Natural killer cell (primary cell): ENCODE measurements around the gene REEP5. TPM values are rescaled to one million over a fixed set of nuclear protein-coding genes. Genes with fewer than 3 reads are reported as not detected.
"Not testable (repeated sequence)": the region's sequence is repeated elsewhere in the genome, so short reads cannot be mapped to it uniquely, and the experiment has no call there.

Experiments used
- ATAC-seq, 3 donors: fragments of 150-1000 bp in 2 of 3; fragments of 200-7000 bp in 1 of 3; cut with Tn5 transposase; 1 replicate in 1 of 3; 2 replicates in 2 of 3; pipeline ENCODE4 v1.10.0; 2021; ENCODE audit warnings: mild to moderate bottlenecking in 2 of 3, moderate library complexity in 2 of 3
- DNase-seq, 2 donors: peaks; one replicate each; pipeline versions ENCODE4 v3.0.0 to v3.0.0-alpha.2; 2013 to 2021; ENCODE audit warnings: mixed read lengths in 1 of 2
- H3K27ac ChIP-seq: one replicate; pipeline ENCODE4 v1.5.1; 2013; ENCODE audit warnings: mild to moderate bottlenecking, low read length
- H3K27me3 ChIP-seq: one replicate; pipeline ENCODE4 v1.6.1; 2013; ENCODE audit warnings: low read length; ENCODE audit not compliant: control insufficient read depth, insufficient read depth
- H3K36me3 ChIP-seq: one replicate; pipeline ENCODE4 v1.6.1; 2013; ENCODE audit warnings: low read length; ENCODE audit not compliant: control insufficient read depth, insufficient read depth
- H3K4me1 ChIP-seq: one replicate; pipeline ENCODE4 v1.6.1; 2013; ENCODE audit warnings: low read length; ENCODE audit not compliant: control insufficient read depth, insufficient read depth
- H3K4me3 ChIP-seq: one replicate; pipeline ENCODE4 v1.5.1; 2013; ENCODE audit warnings: low read length
- H3K9me3 ChIP-seq: one replicate; pipeline ENCODE4 v1.6.1; 2013; ENCODE audit warnings: low read length; ENCODE audit not compliant: control insufficient read depth, insufficient read depth
- H3K27ac Mint-ChIP-seq, 2 donors: one replicate each; pipeline ENCODE4 v1.8.0; 2022; ENCODE audit warnings: mild to moderate bottlenecking in 2 of 2, mixed read lengths in 2 of 2, moderate library complexity in 1 of 2
- H3K27me3 Mint-ChIP-seq, 2 donors: one replicate each; pipeline ENCODE4 v1.8.0; 2022; ENCODE audit warnings: low read depth in 2 of 2, mixed read lengths in 2 of 2
- H3K36me3 Mint-ChIP-seq: one replicate; pipeline ENCODE4 v1.8.0; 2022; ENCODE audit warnings: mixed read lengths
- H3K4me1 Mint-ChIP-seq, 2 donors: one replicate each; pipeline ENCODE4 v1.8.0; 2022; ENCODE audit warnings: mixed read lengths in 2 of 2
- H3K4me3 Mint-ChIP-seq: one replicate; pipeline ENCODE4 v1.8.0; 2022; ENCODE audit warnings: mild to moderate bottlenecking, moderate library complexity, mixed read lengths
- H3K9me3 Mint-ChIP-seq, 2 donors: one replicate each; pipeline ENCODE4 v1.8.0; 2022; ENCODE audit warnings: mixed read lengths in 2 of 2
- WGBS: methylation state at CpG from one replicate; pipeline ENCODE4 v1.1.7; 2013; ENCODE audit warnings: missing lambda C conversion rate; ENCODE audit not compliant: insufficient coverage; 5-methylcytosine and 5-hydroxymethylcytosine counted together
- intact Hi-C: fragments of 100-400 bp; cut with micrococcal nuclease; formaldehyde crosslinking; loops from one replicate; pipeline ENCODE4 v1.14.2; 2022
- total RNA-seq, 4 donors: library from RNA; stranded (reverse); fragments of 120-200 nt in 1 of 4; gene quantifications; one replicate each; pipeline versions ENCODE4 v1.2.3 to v1.2.4, GENCODE V29; 2013 to 2022
- TF ChIP-seq, protein P1 (sequence below): fragments of 200-600 bp; IDR thresholded peaks from one replicate; pipeline ENCODE4 v1.8.0; 2022; ENCODE audit warnings: antibody characterized with exemption

REEP5 gene
- total RNA-seq, 3 donors from 2014 or later (not counting 1 experiment from before 2014, with no cell fraction given): 42.8 to 46.5 (median 46.5) TPM

DNA sequence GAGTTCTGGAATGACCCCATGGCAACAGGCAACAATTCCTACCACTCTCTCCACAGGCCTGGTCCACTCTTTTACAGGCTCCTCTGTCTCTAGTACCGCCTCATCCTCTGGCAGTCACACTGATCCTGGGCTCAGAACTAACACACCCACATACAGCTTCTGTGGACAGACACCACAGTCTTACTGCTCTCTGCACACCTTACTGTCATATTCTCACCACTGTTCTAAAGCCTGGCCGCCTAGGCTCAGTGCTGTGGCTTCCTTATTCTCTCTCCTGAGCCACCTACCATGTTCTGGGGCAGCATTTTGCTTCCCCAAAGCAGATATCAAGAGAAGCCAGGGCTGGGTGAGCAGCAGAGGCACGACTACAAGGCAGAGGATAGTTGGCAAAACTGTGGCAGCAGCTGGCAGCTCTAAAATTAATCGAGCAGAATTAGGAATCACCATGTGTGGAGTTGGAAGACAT is 14.8 kb downstream of the REEP5 start:
- Mint-ChIP-seq H3K27ac (peak overlapping the region in 1 of 2 donors; percentile 60), H3K9me3 (no peaks in the 10 kb centered on the region), H3K36me3 (no peaks in the 10 kb centered on the region), H3K4me1 (peaks cover 26 to 29% of the 10 kb centered on the region in 2 donors), H3K27me3 (no peaks in the 10 kb centered on the region), H3K4me3 (no peak overlapping the region)
- H3K4me1 ChIP-seq: no peaks in the 10 kb centered on the region
- no peak for DNase-seq
- intact Hi-C loops: no loop called here
- 83% methylated on average over 3 of the region's 4 CpGs for WGBS
- H3K9me3 ChIP-seq: no peaks in the 10 kb centered on the region
- H3K27me3 ChIP-seq: no peaks in the 10 kb centered on the region
- TF ChIP-seq, protein P1, sequence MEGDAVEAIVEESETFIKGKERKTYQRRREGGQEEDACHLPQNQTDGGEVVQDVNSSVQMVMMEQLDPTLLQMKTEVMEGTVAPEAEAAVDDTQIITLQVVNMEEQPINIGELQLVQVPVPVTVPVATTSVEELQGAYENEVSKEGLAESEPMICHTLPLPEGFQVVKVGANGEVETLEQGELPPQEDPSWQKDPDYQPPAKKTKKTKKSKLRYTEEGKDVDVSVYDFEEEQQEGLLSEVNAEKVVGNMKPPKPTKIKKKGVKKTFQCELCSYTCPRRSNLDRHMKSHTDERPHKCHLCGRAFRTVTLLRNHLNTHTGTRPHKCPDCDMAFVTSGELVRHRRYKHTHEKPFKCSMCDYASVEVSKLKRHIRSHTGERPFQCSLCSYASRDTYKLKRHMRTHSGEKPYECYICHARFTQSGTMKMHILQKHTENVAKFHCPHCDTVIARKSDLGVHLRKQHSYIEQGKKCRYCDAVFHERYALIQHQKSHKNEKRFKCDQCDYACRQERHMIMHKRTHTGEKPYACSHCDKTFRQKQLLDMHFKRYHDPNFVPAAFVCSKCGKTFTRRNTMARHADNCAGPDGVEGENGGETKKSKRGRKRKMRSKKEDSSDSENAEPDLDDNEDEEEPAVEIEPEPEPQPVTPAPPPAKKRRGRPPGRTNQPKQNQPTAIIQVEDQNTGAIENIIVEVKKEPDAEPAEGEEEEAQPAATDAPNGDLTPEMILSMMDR: no peak
- peaks cover 15% of the 10 kb centered on the region for H3K36me3 ChIP-seq
- no peak overlapping the region for H3K4me3 ChIP-seq
- peak in 1 of 3 donors; percentile 21 for ATAC-seq
- H3K27ac ChIP-seq: no peak overlapping the region

DNA sequence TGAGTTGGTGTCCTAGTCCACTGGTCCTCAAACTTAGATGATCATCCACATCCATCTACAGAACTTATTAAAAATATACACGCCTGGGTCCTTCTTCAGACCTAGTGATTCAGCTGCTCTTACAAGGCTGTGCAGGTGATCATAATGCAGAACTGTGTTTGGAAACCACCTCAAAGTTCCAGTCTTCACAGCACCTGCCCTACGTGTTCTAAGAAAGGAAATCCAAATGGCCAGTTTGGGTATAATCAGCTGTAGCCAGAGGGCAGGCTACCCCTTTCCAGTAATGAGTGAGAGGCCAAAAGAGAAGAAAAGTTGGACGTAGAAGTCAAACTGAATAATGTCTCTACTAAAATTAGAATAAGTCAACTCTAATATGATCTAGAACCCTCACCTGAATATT is 15.4 kb downstream of the REEP5 start:
- H3K9me3 ChIP-seq: no peaks in the 10 kb centered on the region
- H3K36me3 ChIP-seq: peaks cover 19% of the 10 kb centered on the region
- Mint-ChIP-seq H3K36me3 (no peaks in the 10 kb centered on the region), H3K27me3 (no peaks in the 10 kb centered on the region), H3K9me3 (no peaks in the 10 kb centered on the region), H3K4me3 (no peak overlapping the region), H3K27ac (peak overlapping the region in 1 of 2 donors; percentile 60), H3K4me1 (peaks cover 25 to 27% of the 10 kb centered on the region in 2 donors)
- 87% methylated on average over 2 of the region's 3 CpGs for WGBS
- intact Hi-C loops: no loop called here
- TF ChIP-seq, protein P1: no peak
- no peaks in the 10 kb centered on the region for H3K27me3 ChIP-seq
- no peak overlapping the region for H3K27ac ChIP-seq
- H3K4me1 ChIP-seq: no peaks in the 10 kb centered on the region
- ATAC-seq (no peak), DNase-seq (no peak)
- H3K4me3 ChIP-seq: no peak overlapping the region

DNA sequence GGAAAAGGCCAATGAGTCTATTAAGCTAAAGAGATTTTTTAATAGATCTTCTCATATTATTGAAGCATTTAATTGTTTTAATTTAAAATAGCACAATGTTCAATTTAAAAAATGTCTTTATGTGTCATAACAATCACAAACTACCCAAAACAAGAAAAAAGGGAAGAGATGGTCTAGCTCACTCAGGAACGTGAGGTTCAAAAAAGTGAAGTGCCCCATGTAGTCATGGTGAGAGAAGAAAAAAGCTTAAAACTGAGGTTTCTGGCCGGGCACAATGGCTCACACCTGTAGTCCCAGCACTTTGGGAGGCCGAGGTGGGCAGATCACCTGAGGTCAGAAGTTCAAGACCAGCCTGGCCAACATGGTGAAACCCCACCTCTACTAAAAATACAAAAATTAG is 17.0 kb downstream of the REEP5 start:
- H3K36me3 Mint-ChIP-seq, H3K27me3 ChIP-seq, H3K4me3 Mint-ChIP-seq, H3K4me3 ChIP-seq, ATAC-seq, intact Hi-C loops, H3K27ac Mint-ChIP-seq, H3K9me3 ChIP-seq, H3K4me1 ChIP-seq, DNase-seq, H3K27ac ChIP-seq, H3K27me3 Mint-ChIP-seq, H3K9me3 Mint-ChIP-seq: not testable (repeated sequence)
- H3K36me3 ChIP-seq: peaks cover 33% of the 10 kb centered on the region
- H3K4me1 Mint-ChIP-seq: peaks cover 16% of the 10 kb centered on the region in 2 donors
- WGBS: 59% methylated on average over 2 of the region's 3 CpGs

DNA sequence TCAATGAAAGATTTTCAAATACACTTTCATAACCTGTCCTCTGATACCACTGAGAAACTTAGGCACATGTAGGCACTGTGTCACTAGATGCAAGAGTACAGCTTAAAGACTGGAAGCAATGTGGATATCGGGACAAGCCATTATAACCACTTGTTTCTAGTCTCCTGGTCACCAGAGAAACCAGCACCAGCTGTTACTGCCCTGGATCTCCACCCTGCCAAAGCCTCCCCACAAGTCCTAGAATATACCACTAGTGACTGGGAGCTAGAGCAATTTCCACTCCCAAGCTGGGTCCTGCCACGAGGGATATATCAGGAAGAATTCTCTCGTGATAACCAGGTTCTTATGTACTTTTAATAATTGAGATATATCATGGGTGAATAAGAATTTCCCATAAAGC is 19.5 kb downstream of the REEP5 start:
- Histone ChIP-seq H3K27ac (no peak overlapping the region), H3K27me3 (no peaks in the 10 kb centered on the region), H3K9me3 (no peaks in the 10 kb centered on the region), H3K36me3 (peaks cover 43% of the 10 kb centered on the region), H3K4me3 (no peak overlapping the region), H3K4me1 (no peaks in the 10 kb centered on the region)
- peaks cover 16 to 19% of the 10 kb centered on the region in 2 donors for H3K4me1 Mint-ChIP-seq
- H3K27ac Mint-ChIP-seq: peak overlapping the region in 1 of 2 donors; percentile 29
- DNase-seq: no peak
- H3K36me3 Mint-ChIP-seq: peaks cover 8% of the 10 kb centered on the region
- ATAC-seq: no peak
- 86% methylated on average over 2 of the region's 3 CpGs for WGBS
- intact Hi-C loops: no loop called here
- H3K27me3 Mint-ChIP-seq: no peaks in the 10 kb centered on the region
- TF ChIP-seq, protein P1: no peak
- H3K9me3 Mint-ChIP-seq: no peaks in the 10 kb centered on the region
- no peak overlapping the region for H3K4me3 Mint-ChIP-seq
